PFSK-1 (cell line): ENCODE measurements around the gene IGFBP4.

ENCODE experiments used
- FOXP2 ChIP-seq: optimal IDR thresholded peaks from 2 replicates; pipeline ENCODE3; 2011; ENCODE audit warnings: borderline replicate concordance, control low read depth, inconsistent platforms; ENCODE audit not compliant: insufficient read depth; ENCODE audit errors: extremely low read length, extremely low read depth
- POLR2AphosphoS5 ChIP-seq: IDR thresholded peaks from 2 replicates; pipeline ENCODE4 v1.6.1; 2012; ENCODE audit warnings: low read depth, mild to moderate bottlenecking, control low read depth, low read length, moderate library complexity
- REST ChIP-seq, 2 experiments: IDR thresholded peaks; 2 replicates each; pipeline versions ENCODE4 v1.6.1 to v1.8.0; 2011 to 2012; ENCODE audit warnings: low read depth in 2 of 2, low read length in 2 of 2, control low read depth in 1 of 2, inconsistent platforms in 1 of 2, mild to moderate bottlenecking in 1 of 2, moderate library complexity in 1 of 2; ENCODE audit not compliant: insufficient read depth in 1 of 2
- SIN3A ChIP-seq: IDR thresholded peaks from 2 replicates; pipeline ENCODE4 v1.6.1; 2012; ENCODE audit warnings: mild to moderate bottlenecking, low read length, moderate library complexity, borderline replicate concordance; ENCODE audit not compliant: insufficient read depth
- TAF1 ChIP-seq: IDR thresholded peaks from 2 replicates; pipeline ENCODE4 v1.6.1; 2012; ENCODE audit warnings: low read length, control low read depth, borderline replicate concordance; ENCODE audit not compliant: insufficient read depth

The IGFBP4 gene

GRCh38 chr17:40500709-40501108 lies 57.5 kb downstream of the IGFBP4 start:
- no peak for TF ChIP-seq TAF1
- no peak for TF ChIP-seq REST (IDR thresholded peaks at IDR 0.05; ENCODE audit: insufficient read depth in 1 of 2, low read depth in 2 of 2, low read length in 2 of 2)
- no peak for TF ChIP-seq POLR2AphosphoS5
- no peak for TF ChIP-seq SIN3A
- no peak for TF ChIP-seq FOXP2

DNA sequence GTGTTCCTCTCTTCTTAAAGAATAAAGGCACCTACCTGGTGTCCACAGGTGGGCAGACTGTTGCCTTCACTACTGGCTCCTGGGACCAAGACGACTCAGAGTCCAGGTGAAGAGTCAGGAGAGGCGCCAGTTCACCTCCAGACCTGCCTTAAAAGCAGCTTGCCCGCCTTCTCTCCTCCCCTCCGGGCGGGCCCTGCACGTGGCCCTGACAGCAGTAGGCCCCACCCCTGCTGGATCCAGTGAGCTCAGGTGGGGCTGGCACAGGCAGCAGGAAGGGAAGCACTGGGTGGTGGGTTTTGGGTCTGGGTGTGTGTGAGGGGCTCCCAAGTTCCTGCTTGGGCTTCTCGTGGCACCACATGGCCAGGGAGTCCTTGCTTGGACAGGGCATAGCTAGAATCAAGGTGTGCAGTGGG lies 58.3 kb downstream of the IGFBP4 start, which contains the start of gene TNS4:
TSS of gene TNS4 (minus strand) at position 125 of the 413 bp plus-strand sequence. CDS start 5,198 bp downstream, outside the sequence.
- TF ChIP-seq TAF1 (no peak), SIN3A (no peak), POLR2AphosphoS5 (no peak), FOXP2 (no peak), REST (IDR thresholded peaks at IDR 0.05; ENCODE audit: insufficient read depth in 1 of 2, low read depth in 2 of 2, low read length in 2 of 2) (no peak)

GRCh38 chr17:40502716-40503115 lies 59.5 kb downstream of the IGFBP4 start:
- TF ChIP-seq POLR2AphosphoS5 (no peak), SIN3A (no peak), TAF1 (no peak), FOXP2 (no peak), REST (IDR thresholded peaks at IDR 0.05; ENCODE audit: insufficient read depth in 1 of 2, low read depth in 2 of 2, low read length in 2 of 2) (no peak)

DNA sequence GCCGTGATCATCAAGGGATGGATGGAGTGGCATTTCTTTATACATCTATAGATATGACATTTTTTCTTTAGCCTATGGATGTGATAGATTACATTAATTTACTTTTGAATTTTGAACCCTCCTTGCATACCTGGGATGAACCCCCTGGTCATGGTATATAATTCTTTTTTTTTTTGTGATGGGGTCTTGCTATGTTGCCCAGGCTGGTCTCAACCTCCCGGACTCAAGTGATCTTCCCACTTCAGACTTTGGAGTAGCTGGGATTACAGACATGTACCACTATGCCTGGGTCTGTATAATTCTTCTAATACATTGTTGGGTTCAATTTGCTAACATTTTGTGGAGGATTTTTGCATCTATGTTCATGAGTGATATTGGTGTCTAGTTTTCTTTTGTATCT lies 59.9 kb downstream of the IGFBP4 start:
- TF ChIP-seq REST (IDR thresholded peaks at IDR 0.05; ENCODE audit: insufficient read depth in 1 of 2, low read depth in 2 of 2, low read length in 2 of 2) (no peak), FOXP2 (no peak), POLR2AphosphoS5 (no peak), TAF1 (no peak), SIN3A (no peak)

GRCh38 chr17:40506786-40507185 lies 63.5 kb downstream of the IGFBP4 start:
- TF ChIP-seq REST (IDR thresholded peaks at IDR 0.05; ENCODE audit: insufficient read depth in 1 of 2, low read depth in 2 of 2, low read length in 2 of 2) = no peak
- no peak for TF ChIP-seq SIN3A
- TF ChIP-seq POLR2AphosphoS5 = no peak
- TF ChIP-seq TAF1 = no peak
- no peak for TF ChIP-seq FOXP2
